Parathyroid adenoma (tissue), 2 donors: ENCODE results near the gene ACVR1B.

Experiments
- H2AFZ ChIP-seq: fragments of 300-600 bp; sonication (generic); one replicate; pipeline ENCODE4 v1.7.0; 2017; ENCODE audit warnings: antibody characterized with exemption, mild to moderate bottlenecking
- H3K27ac ChIP-seq: fragments of 300-600 bp; sonication (generic); one replicate; pipeline ENCODE4 v1.7.0; 2017
- H3K27me3 ChIP-seq: fragments of 300-600 bp; sonication (generic); one replicate; pipeline ENCODE4 v1.7.0; 2017; ENCODE audit warnings: low read length; ENCODE audit not compliant: control insufficient read depth, insufficient read depth
- H3K36me3 ChIP-seq: fragments of 300-600 bp; sonication (generic); one replicate; pipeline ENCODE4 v1.7.0; 2017; ENCODE audit warnings: low read length; ENCODE audit not compliant: control insufficient read depth, insufficient read depth
- H3K4me1 ChIP-seq: fragments of 300-600 bp; sonication (generic); one replicate; pipeline ENCODE4 v1.7.0; 2017; ENCODE audit warnings: control low read depth
- H3K4me2 ChIP-seq: fragments of 300-600 bp; sonication (generic); one replicate; pipeline ENCODE4 v1.7.0; 2017; ENCODE audit warnings: low read length
- H3K4me3 ChIP-seq: fragments of 300-600 bp; sonication (generic); one replicate; pipeline ENCODE4 v1.7.0; 2017; ENCODE audit warnings: low read depth, low read length
- H3K79me2 ChIP-seq: fragments of 300-600 bp; sonication (generic); one replicate; pipeline ENCODE4 v1.7.0; 2017; ENCODE audit warnings: control low read depth
- H3K9ac ChIP-seq: fragments of 300-600 bp; sonication (generic); one replicate; pipeline ENCODE4 v1.7.0; 2017; ENCODE audit warnings: mild to moderate bottlenecking
- H3K9me3 ChIP-seq: fragments of 300-600 bp; sonication (generic); one replicate; pipeline ENCODE4 v1.7.0; 2017; ENCODE audit warnings: low read length; ENCODE audit not compliant: control insufficient read depth
- CTCF ChIP-seq: fragments of 300-600 bp; sonication (generic); IDR thresholded peaks from one replicate; pipeline ENCODE4 v1.7.0; 2017; ENCODE audit warnings: antibody characterized with exemption, mild to moderate bottlenecking
- donor health status: primary hyperparathyroidism.

The ACVR1B gene

GRCh38 chr12:51947246-51947996 is 4.1 kb upstream of the ACVR1B start:
- H3K4me1 ChIP-seq: peaks cover 11% of the 10 kb centered on the region
- no peak overlapping the region for H3K9ac ChIP-seq
- H3K4me2 ChIP-seq: no peak overlapping the region
- no peaks in the 10 kb centered on the region for H3K27me3 ChIP-seq
- H3K36me3 ChIP-seq: no peaks in the 10 kb centered on the region
- H3K27ac ChIP-seq: no peak overlapping the region
- no peak overlapping the region for H3K4me3 ChIP-seq
- H2AFZ ChIP-seq: no peak overlapping the region
- peaks cover 8% of the 10 kb centered on the region for H3K79me2 ChIP-seq
- no peak for TF ChIP-seq CTCF
- no peaks in the 10 kb centered on the region for H3K9me3 ChIP-seq

GRCh38 chr12:51948066-51948465 is 3.4 kb upstream of the ACVR1B start:
- Histone ChIP-seq H3K4me2 (no peak overlapping the region), H3K27me3 (no peaks in the 10 kb centered on the region), H2AFZ (no peak overlapping the region), H3K27ac (no peak overlapping the region), H3K4me3 (no peak overlapping the region), H3K9ac (no peak overlapping the region), H3K4me1 (peaks cover 11% of the 10 kb centered on the region), H3K36me3 (no peaks in the 10 kb centered on the region), H3K9me3 (no peaks in the 10 kb centered on the region), H3K79me2 (peaks cover 12% of the 10 kb centered on the region)
- TF ChIP-seq CTCF: no peak

- H3K36me3 ChIP-seq: no peaks in the 10 kb centered on the region
- H3K27ac ChIP-seq: peak overlapping the region; percentile 72
- H3K4me2 ChIP-seq: no peak overlapping the region
- peak overlapping the region; percentile 3 for H2AFZ ChIP-seq
- no peaks in the 10 kb centered on the region for H3K27me3 ChIP-seq
- peaks cover 17% of the 10 kb centered on the region for H3K79me2 ChIP-seq
- no peak overlapping the region for H3K4me3 ChIP-seq
- H3K9me3 ChIP-seq: no peaks in the 10 kb centered on the region
- peaks cover 18% of the 10 kb centered on the region for H3K4me1 ChIP-seq
- no peak for TF ChIP-seq CTCF
- H3K9ac ChIP-seq: no peak overlapping the region
These were observed 2.0 kb upstream of the ACVR1B start for GRCh38 chr12:51949342-51950030.

- no peaks in the 10 kb centered on the region for H3K27me3 ChIP-seq
- H3K27ac ChIP-seq: peak overlapping the region; percentile 72
- peak overlapping the region; percentile 74 for H2AFZ ChIP-seq
- no peak overlapping the region for H3K9ac ChIP-seq
- H3K4me1 ChIP-seq: peaks cover 31% of the 10 kb centered on the region
- TF ChIP-seq CTCF: no peak
- H3K79me2 ChIP-seq: peaks cover 29% of the 10 kb centered on the region
- H3K36me3 ChIP-seq: no peaks in the 10 kb centered on the region
- H3K4me2 ChIP-seq: peak overlapping the region; percentile 90
- peak overlapping the region; percentile 77 for H3K4me3 ChIP-seq
- H3K9me3 ChIP-seq: no peaks in the 10 kb centered on the region
These were observed 759 bp upstream of the ACVR1B start for GRCh38 chr12:51950682-51951198.
